Measurements from ENCODE around the gene KNOP1.

Gene KNOP1

DNA sequence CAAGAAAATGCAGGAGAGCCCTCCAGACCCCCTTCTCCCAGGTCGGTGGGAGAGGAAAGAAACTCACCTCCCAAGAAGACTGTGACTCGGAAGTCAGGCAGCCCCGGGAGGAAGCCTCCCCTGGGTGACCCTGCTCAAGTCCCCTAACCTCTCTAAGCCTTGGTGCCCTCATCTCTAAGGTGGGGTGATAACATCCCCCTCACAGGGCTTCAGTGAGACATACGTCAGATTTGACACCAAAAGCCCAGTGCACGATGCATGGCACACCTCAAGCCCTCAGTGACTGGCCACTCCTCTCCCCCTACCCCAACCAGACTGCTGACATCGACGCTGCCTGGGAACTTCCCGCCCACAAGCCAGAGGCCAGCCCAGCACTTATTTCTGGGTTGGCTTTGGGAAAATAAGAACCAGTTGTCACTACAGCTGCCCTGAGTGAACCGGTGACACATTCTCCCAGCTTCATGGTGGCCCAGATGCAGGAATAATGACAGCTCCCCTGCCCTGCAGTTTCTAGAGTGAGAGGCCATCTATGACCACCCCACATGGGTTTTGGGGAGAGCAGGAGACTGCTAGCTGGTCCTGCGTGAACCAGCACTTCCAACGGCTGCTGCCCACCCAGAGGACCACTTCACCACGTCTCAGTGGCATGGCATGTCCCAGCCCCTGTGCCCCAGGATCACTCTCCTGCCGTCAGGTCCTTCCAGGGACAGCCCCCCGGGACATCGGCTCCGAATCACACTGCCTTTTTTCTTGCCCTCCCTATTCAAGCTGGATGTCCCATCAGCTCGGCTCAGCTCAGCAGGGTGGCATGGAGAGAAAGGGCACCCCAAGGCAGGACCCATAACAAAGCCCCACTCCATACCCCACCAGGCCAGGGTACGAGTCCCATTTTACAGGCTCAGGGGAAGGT, 9.5 kb downstream of the KNOP1 start:
- peaks cover 2% of the 10 kb centered on the region for H3K9me3 ChIP-seq (ENCODE audit: low read length)
- H3K27me3 ChIP-seq (ENCODE audit: insufficient read depth, low read length) = no peaks in the 10 kb centered on the region
- no peak overlapping the region for H3K4me3 ChIP-seq (ENCODE audit: low read length)
- no peak overlapping the region for H2AFZ ChIP-seq (ENCODE audit: low read depth, low read length)
- H3K36me3 ChIP-seq (ENCODE audit: insufficient read depth, low read length) = peaks cover 91% of the 10 kb centered on the region
- H3K4me1 ChIP-seq (ENCODE audit: insufficient read depth, low read length) = no peaks in the 10 kb centered on the region

- Histone ChIP-seq H3K27me3 (ENCODE audit: insufficient read depth, low read length) (no peaks in the 10 kb centered on the region), H3K9me3 (ENCODE audit: low read length) (peaks cover 2% of the 10 kb centered on the region), H3K36me3 (ENCODE audit: insufficient read depth, low read length) (peaks cover 92% of the 10 kb centered on the region), H2AFZ (ENCODE audit: low read depth, low read length) (no peak overlapping the region), H3K4me3 (ENCODE audit: low read length) (no peak overlapping the region), H3K4me1 (ENCODE audit: insufficient read depth, low read length) (no peaks in the 10 kb centered on the region)
Measured at GRCh38 chr16:19707569-19708295, 10.3 kb downstream of the KNOP1 start.

GRCh38 chr16:19706846-19707245, 11.2 kb downstream of the KNOP1 start:
- Histone ChIP-seq H3K4me1 (ENCODE audit: insufficient read depth, low read length) (no peaks in the 10 kb centered on the region), H2AFZ (ENCODE audit: low read depth, low read length) (no peak overlapping the region), H3K27me3 (ENCODE audit: insufficient read depth, low read length) (no peaks in the 10 kb centered on the region), H3K36me3 (ENCODE audit: insufficient read depth, low read length) (peaks cover 91% of the 10 kb centered on the region), H3K4me3 (ENCODE audit: low read length) (no peak overlapping the region), H3K9me3 (ENCODE audit: low read length) (peaks cover 2% of the 10 kb centered on the region)

DNA sequence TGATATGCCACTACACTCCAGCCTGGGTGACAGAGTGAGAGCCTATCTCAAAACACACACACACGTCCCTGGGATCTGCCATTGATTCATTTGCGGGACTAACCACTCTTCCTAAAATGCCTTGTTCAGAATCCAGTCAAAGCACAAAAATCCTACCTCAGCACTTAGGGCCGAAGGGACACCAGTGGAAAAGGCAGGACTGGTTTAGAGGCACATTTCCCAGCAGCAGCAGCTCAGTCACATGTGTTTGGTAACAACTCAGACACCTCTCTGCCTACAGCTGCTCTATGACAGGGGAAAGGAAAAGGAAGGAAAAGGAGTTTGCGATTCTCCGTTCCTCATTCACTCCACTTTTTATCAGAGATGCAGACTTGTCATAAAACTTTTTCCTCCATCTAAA, 12.2 kb downstream of the KNOP1 start:
- Histone ChIP-seq H3K36me3 (ENCODE audit: insufficient read depth, low read length) (peaks cover 86% of the 10 kb centered on the region), H2AFZ (ENCODE audit: low read depth, low read length) (no peak overlapping the region), H3K9me3 (ENCODE audit: low read length) (peaks cover 2% of the 10 kb centered on the region), H3K4me1 (ENCODE audit: insufficient read depth, low read length) (no peaks in the 10 kb centered on the region), H3K27me3 (ENCODE audit: insufficient read depth, low read length) (no peaks in the 10 kb centered on the region), H3K4me3 (ENCODE audit: low read length) (no peak overlapping the region)

DNA sequence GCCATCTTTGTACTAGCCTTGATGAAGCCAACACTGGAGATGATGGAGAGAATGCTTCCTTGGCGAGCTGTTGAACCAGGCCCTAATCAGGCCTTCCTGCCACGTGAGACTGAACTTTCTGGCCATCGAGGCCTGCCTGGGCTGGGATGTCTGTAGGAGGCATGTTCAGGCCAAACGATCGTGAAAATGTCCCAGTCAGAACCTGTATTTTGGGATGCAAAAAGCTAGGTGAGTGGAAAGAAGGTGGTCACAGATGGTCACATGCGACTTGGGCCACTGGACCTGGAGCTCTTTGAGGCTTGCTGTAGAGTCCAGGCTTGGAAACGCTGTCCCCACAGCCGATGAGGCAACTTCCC, 12.9 kb downstream of the KNOP1 start:
- peaks cover 88% of the 10 kb centered on the region for H3K36me3 ChIP-seq (ENCODE audit: insufficient read depth, low read length)
- no peak overlapping the region for H2AFZ ChIP-seq (ENCODE audit: low read depth, low read length)
- no peaks in the 10 kb centered on the region for H3K27me3 ChIP-seq (ENCODE audit: insufficient read depth, low read length)
- H3K9me3 ChIP-seq (ENCODE audit: low read length) = peaks cover 2% of the 10 kb centered on the region
- no peaks in the 10 kb centered on the region for H3K4me1 ChIP-seq (ENCODE audit: insufficient read depth, low read length)
- no peak overlapping the region for H3K4me3 ChIP-seq (ENCODE audit: low read length)

GRCh38 chr16:19704321-19705145, 13.5 kb downstream of the KNOP1 start:
- H3K27me3 ChIP-seq (ENCODE audit: insufficient read depth, low read length) = no peaks in the 10 kb centered on the region
- H2AFZ ChIP-seq (ENCODE audit: low read depth, low read length) = no peak overlapping the region
- H3K4me1 ChIP-seq (ENCODE audit: insufficient read depth, low read length) = no peaks in the 10 kb centered on the region
- H3K9me3 ChIP-seq (ENCODE audit: low read length) = peaks cover 2% of the 10 kb centered on the region
- H3K36me3 ChIP-seq (ENCODE audit: insufficient read depth, low read length) = peaks cover 89% of the 10 kb centered on the region
- no peak overlapping the region for H3K4me3 ChIP-seq (ENCODE audit: low read length)

GRCh38 chr16:19703172-19703889, 14.7 kb downstream of the KNOP1 start:
- Histone ChIP-seq H2AFZ (ENCODE audit: low read depth, low read length) (no peak overlapping the region), H3K27me3 (ENCODE audit: insufficient read depth, low read length) (no peaks in the 10 kb centered on the region), H3K36me3 (ENCODE audit: insufficient read depth, low read length) (peaks cover 90% of the 10 kb centered on the region), H3K4me1 (ENCODE audit: insufficient read depth, low read length) (no peaks in the 10 kb centered on the region), H3K4me3 (ENCODE audit: low read length) (no peak overlapping the region), H3K9me3 (ENCODE audit: low read length) (peaks cover 2% of the 10 kb centered on the region)

DNA sequence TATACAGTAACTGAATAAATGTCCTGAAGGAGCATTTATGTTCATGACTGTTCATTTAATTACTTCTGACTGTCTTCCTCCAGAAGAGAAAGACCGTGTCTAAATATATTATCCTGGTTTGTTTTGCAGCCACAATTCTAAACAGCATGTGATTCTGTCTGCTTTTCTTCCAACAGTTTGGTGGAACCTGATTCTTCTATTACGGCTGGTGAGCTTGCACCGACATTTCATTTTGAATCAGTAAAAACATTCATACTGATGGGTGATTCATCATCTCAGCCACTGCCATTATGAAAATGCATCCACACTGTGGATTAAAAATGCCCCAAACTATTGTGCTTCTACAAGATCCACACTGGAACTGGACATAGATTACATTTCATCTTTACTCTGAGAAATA, 16.9 kb downstream of the KNOP1 start:
- Histone ChIP-seq H2AFZ (ENCODE audit: low read depth, low read length) (no peak overlapping the region), H3K27me3 (ENCODE audit: insufficient read depth, low read length) (no peaks in the 10 kb centered on the region), H3K4me3 (ENCODE audit: low read length) (no peak overlapping the region), H3K9me3 (ENCODE audit: low read length) (peaks cover 2% of the 10 kb centered on the region), H3K4me1 (ENCODE audit: insufficient read depth, low read length) (no peaks in the 10 kb centered on the region), H3K36me3 (ENCODE audit: insufficient read depth, low read length) (peaks cover 91% of the 10 kb centered on the region)

GRCh38 chr16:19700319-19700781, 17.7 kb downstream of the KNOP1 start:
- no peaks in the 10 kb centered on the region for H3K27me3 ChIP-seq (ENCODE audit: insufficient read depth, low read length)
- peaks cover 85% of the 10 kb centered on the region for H3K36me3 ChIP-seq (ENCODE audit: insufficient read depth, low read length)
- peaks cover 2% of the 10 kb centered on the region for H3K9me3 ChIP-seq (ENCODE audit: low read length)
- H3K4me3 ChIP-seq (ENCODE audit: low read length) = no peak overlapping the region
- H2AFZ ChIP-seq (ENCODE audit: low read depth, low read length) = no peak overlapping the region
- no peaks in the 10 kb centered on the region for H3K4me1 ChIP-seq (ENCODE audit: insufficient read depth, low read length)

- Histone ChIP-seq H3K4me1 (ENCODE audit: insufficient read depth, low read length) (no peaks in the 10 kb centered on the region), H3K36me3 (ENCODE audit: insufficient read depth, low read length) (peaks cover 76% of the 10 kb centered on the region), H3K4me3 (ENCODE audit: low read length) (no peak overlapping the region), H3K27me3 (ENCODE audit: insufficient read depth, low read length) (no peaks in the 10 kb centered on the region), H3K9me3 (ENCODE audit: low read length) (no peaks in the 10 kb centered on the region), H2AFZ (ENCODE audit: low read depth, low read length) (no peak overlapping the region)
Measured at GRCh38 chr16:19699472-19699871, 18.6 kb downstream of the KNOP1 start.

DNA sequence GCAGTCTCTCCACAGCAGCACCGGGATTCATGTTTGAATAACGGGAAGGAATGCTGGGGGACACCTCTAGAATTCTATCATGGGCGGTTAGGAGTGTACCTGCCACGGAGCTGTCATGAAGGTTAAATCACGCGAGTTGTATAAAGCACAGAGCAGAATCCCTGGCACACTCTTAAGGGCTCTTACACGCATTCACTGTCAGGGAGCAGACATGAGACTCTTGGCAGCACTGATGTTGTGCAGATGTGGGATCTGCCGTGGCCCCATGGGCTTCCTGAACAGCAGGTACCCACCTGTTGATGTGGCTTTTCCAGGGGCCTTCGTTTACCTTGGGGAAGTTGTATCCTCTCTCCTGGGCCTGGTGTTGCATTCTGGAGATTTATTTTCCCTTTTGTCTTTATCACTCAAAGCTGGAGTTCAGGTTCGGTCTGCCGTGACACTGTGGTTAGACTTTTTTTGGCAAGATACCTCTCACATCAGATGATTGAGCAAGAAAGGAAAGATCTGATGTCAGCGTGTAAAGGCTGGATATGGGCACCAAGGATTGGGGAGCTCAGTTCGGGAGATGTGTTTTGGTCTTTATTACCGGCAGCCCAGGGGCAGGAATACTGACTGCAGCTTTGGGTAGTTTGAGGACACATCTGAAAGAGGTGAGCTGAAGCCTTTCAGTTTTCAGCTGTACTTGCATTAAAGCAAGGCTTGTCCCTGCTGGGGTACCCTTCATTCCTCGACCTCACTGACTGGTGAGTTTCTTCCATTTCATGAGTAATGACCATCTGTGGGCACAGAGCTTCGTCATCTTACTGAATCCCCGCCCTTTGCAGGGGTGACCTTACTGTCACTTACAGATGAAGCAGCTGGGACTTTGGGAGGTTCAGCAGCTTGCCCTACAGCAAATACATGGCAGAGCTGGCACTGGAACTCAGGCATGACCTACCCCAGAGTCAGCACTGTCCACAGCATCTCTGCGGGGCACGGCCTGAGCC, 19.3 kb downstream of the KNOP1 start:
- H3K4me3 ChIP-seq (ENCODE audit: low read length) = no peak overlapping the region
- no peaks in the 10 kb centered on the region for H3K27me3 ChIP-seq (ENCODE audit: insufficient read depth, low read length)
- H2AFZ ChIP-seq (ENCODE audit: low read depth, low read length) = no peak overlapping the region
- peaks cover 74% of the 10 kb centered on the region for H3K36me3 ChIP-seq (ENCODE audit: insufficient read depth, low read length)
- no peaks in the 10 kb centered on the region for H3K9me3 ChIP-seq (ENCODE audit: low read length)
- H3K4me1 ChIP-seq (ENCODE audit: insufficient read depth, low read length) = no peaks in the 10 kb centered on the region
